Osteocyte (in vitro differentiated cells): ENCODE results near the gene SERTM1. TPM values are rescaled to one million over a fixed set of nuclear protein-coding genes. Genes with fewer than 3 reads are reported as not detected.

Experiments used
- DNase-seq: peaks from one replicate; pipeline ENCODE4 v3.0.0; 2021; ENCODE audit warnings: mixed read lengths; ENCODE audit not compliant: unreplicated experiment; ENCODE audit errors: extremely low spot score
- H3K27ac Mint-ChIP-seq: one replicate; pipeline ENCODE4 v1.8.0; 2021; ENCODE audit warnings: mild to moderate bottlenecking, mixed read lengths; ENCODE audit not compliant: unreplicated experiment
- H3K27me3 Mint-ChIP-seq: one replicate; pipeline ENCODE4 v1.8.0; 2021; ENCODE audit warnings: mixed read lengths; ENCODE audit not compliant: unreplicated experiment
- H3K36me3 Mint-ChIP-seq: one replicate; pipeline ENCODE4 v1.8.0; 2021; ENCODE audit warnings: mixed read lengths; ENCODE audit not compliant: unreplicated experiment
- H3K4me1 Mint-ChIP-seq: one replicate; pipeline ENCODE4 v1.8.0; 2021; ENCODE audit warnings: mixed read lengths; ENCODE audit not compliant: unreplicated experiment
- H3K4me3 Mint-ChIP-seq: one replicate; pipeline ENCODE4 v1.8.0; 2021; ENCODE audit warnings: mild to moderate bottlenecking, moderate library complexity, mixed read lengths; ENCODE audit not compliant: unreplicated experiment
- H3K9me3 Mint-ChIP-seq: one replicate; pipeline ENCODE4 v1.8.0; 2021; ENCODE audit warnings: mixed read lengths; ENCODE audit not compliant: unreplicated experiment
- CTCF ChIP-seq: fragments of 200-600 bp; sonication (generic); IDR thresholded peaks from 2 replicates; pipeline ENCODE4 v1.5.0; 2021; ENCODE audit warnings: antibody characterized with exemption, mild to moderate bottlenecking, moderate library complexity
- total RNA-seq: library from RNA; stranded (reverse); gene quantifications from 2 replicates; pipeline ENCODE4 v1.2.1, GENCODE V29; 2021

Gene SERTM1
- total RNA-seq, 1 donor from 2014 or later, result not detected

- peaks cover 7% of the 10 kb centered on the region for H3K4me1 Mint-ChIP-seq
- H3K36me3 Mint-ChIP-seq, result no peaks in the 10 kb centered on the region
- no peak overlapping the region for H3K4me3 Mint-ChIP-seq
- H3K27me3 Mint-ChIP-seq, result peaks cover 12% of the 10 kb centered on the region
- no peak overlapping the region for H3K27ac Mint-ChIP-seq
- TF ChIP-seq CTCF, result no peak
- no peaks in the 10 kb centered on the region for H3K9me3 Mint-ChIP-seq
- DNase-seq, result no peak
Measured at GRCh38 chr13:36710396-36710795, 36.6 kb downstream of the SERTM1 start.

DNA sequence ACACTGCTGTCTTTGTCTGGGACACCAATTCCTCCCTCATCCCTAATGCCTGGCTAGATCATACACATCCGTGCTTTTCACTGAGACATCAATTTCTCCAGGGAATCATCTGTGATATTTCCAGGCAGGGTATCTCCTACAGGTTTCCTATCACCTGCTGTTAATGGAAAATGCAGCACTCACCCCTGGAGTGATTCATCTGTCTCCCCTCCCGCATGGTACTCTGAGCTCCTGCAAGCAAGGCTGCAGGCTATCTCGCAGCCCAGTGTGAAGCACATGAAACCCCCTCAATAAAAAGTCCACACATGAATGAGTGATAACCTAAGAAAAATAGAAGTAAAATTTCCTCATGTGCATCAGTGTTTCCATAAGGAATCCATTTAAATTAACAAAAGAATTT, 38.5 kb downstream of the SERTM1 start:
- H3K27me3 Mint-ChIP-seq, result peaks cover 16% of the 10 kb centered on the region
- H3K4me1 Mint-ChIP-seq, result peaks cover 7% of the 10 kb centered on the region
- H3K9me3 Mint-ChIP-seq, result no peaks in the 10 kb centered on the region
- no peak for DNase-seq
- TF ChIP-seq CTCF, result no peak
- no peak overlapping the region for H3K27ac Mint-ChIP-seq
- H3K36me3 Mint-ChIP-seq, result no peaks in the 10 kb centered on the region
- no peak overlapping the region for H3K4me3 Mint-ChIP-seq

GRCh38 chr13:36712770-36713169, 39.0 kb downstream of the SERTM1 start:
- Mint-ChIP-seq H3K9me3 (no peaks in the 10 kb centered on the region), H3K36me3 (no peaks in the 10 kb centered on the region), H3K27me3 (peaks cover 19% of the 10 kb centered on the region), H3K27ac (no peak overlapping the region), H3K4me3 (no peak overlapping the region), H3K4me1 (peaks cover 7% of the 10 kb centered on the region)
- no peak for TF ChIP-seq CTCF
- DNase-seq, result no peak

DNA sequence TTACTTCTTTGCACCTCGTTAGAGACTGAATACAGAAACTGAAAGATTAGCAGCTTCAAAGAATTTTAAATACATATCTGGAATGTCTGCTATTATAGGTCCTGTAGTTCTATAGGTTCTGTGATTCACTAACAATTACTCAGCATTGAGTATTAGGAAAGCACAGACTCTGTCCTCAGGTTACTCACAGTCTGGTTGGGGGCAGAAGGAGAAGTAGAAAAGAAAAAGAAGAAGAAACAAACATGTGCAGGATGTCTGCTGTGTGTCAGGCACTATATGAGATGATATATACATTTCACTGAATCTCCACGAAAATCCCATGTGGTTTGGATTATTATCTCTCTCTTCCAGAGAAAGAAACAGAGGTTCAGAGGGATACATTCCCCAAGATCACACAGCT, 40.1 kb downstream of the SERTM1 start:
- no peak for TF ChIP-seq CTCF
- H3K27me3 Mint-ChIP-seq, result peaks cover 24% of the 10 kb centered on the region
- H3K27ac Mint-ChIP-seq, result no peak overlapping the region
- no peaks in the 10 kb centered on the region for H3K9me3 Mint-ChIP-seq
- no peak for DNase-seq
- H3K4me3 Mint-ChIP-seq, result no peak overlapping the region
- peaks cover 7% of the 10 kb centered on the region for H3K4me1 Mint-ChIP-seq
- H3K36me3 Mint-ChIP-seq, result no peaks in the 10 kb centered on the region

DNA sequence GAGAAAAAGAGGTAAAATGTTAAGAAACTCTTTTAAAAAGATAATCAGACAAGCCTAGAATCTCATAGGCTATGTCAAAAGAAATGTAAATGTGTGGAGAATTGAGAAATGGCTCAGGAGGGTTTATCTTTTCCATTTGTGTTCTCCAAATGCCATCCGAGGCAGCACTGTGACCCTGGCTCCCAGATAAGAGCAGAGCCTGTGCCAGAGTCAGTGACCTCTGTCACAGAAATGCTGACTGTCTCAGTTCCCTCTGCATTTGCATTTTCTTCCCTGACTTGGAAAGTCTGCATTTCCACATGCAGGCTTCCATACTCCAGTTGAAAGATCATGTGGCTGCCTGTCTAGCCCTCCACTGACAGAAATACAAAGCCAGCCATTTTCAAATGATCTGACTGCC, 42.0 kb downstream of the SERTM1 start:
- no peaks in the 10 kb centered on the region for H3K4me1 Mint-ChIP-seq
- no peaks in the 10 kb centered on the region for H3K36me3 Mint-ChIP-seq
- H3K9me3 Mint-ChIP-seq, result no peaks in the 10 kb centered on the region
- H3K4me3 Mint-ChIP-seq, result no peak overlapping the region
- no peak for DNase-seq
- H3K27ac Mint-ChIP-seq, result no peak overlapping the region
- peaks cover 25% of the 10 kb centered on the region for H3K27me3 Mint-ChIP-seq
- TF ChIP-seq CTCF, result no peak
